ENCODE measurements around the gene NFE2L2. TPM values are rescaled to one million over a fixed set of nuclear protein-coding genes. Genes with fewer than 3 reads are reported as not detected.

The NFE2L2 gene
- total and polyA plus RNA-seq, 9 of the 15 experiments (the other 6 are each of a cell fraction or from before 2014, with no cell fraction given): 29.3 to 120 (median 59.3) TPM

- TF ChIP-seq ZBTB9 (CRISPR knock-in tag; IDR thresholded peaks at IDR 0.05) (0 out of 2 replicates have a peak, but pooled peaks have one; percentile 16), CBFB (CRISPR knock-in tag; IDR thresholded peaks at IDR 0.05) (no peak)
These were observed 14.1 kb downstream of the NFE2L2 start (continued) for GRCh38 chr2:177250461-177250860.

- in situ Hi-C loops (cut with MboI): no loop called here
- Histone ChIP-seq H3K4me1 (replicated peaks in 1 of 2; ENCODE audit: control insufficient read depth in 2 of 2, insufficient read depth in 2 of 2, low read length in 2 of 2) (peaks cover 23 to 66% of the 10 kb centered on the region in 2 experiments), H4K20me1 (replicated peaks; ENCODE audit: control insufficient read depth, insufficient read depth, low read length) (peaks cover 39% of the 10 kb centered on the region)
These were observed 15.5 kb downstream of the NFE2L2 start for GRCh38 chr2:177249038-177249437.

More at GRCh38 chr2:177249038-177249437, 15.5 kb downstream of the NFE2L2 start:
- no peak overlapping the region for H3K4me2 ChIP-seq (ENCODE audit: insufficient read depth, low read length)
- TF ChIP-seq ZNF23 (CRISPR knock-in tag; IDR thresholded peaks at IDR 0.05): no peak
- 0 out of 2 replicates have a peak, but pooled peaks have one; percentile 19 for TF ChIP-seq POLR2G (IDR thresholded peaks at IDR 0.05; ENCODE audit: low read depth, low read length)
- H3K36me3 ChIP-seq (ENCODE audit: control insufficient read depth, insufficient read depth, low read length): peaks cover 51% of the 10 kb centered on the region; the same call in 2 of the 3 replicates
- H3K9me1 ChIP-seq (ENCODE audit: control insufficient read depth, insufficient read depth, low read length): peaks cover 13% of the 10 kb centered on the region
- CTCF ChIA-PET (ENCODE audit: low intra/inter-chr PET ratio): no interaction called here
- POLR2A ChIA-PET: interaction anchor here (0.6 to 10.9 kb wide), 5 partner anchors 10 to 50 kb away, joined by 3 to 199 read pairs (median 3); partner anchors contain the start of gene NFE2L2
- H3K4me3 ChIP-seq: no peak overlapping the region
- WGBS (ENCODE audit: insufficient coverage, low coverage, missing lambda C conversion rate): 92% methylated on average over 6 of the region's 7 CpGs
- H3K9ac ChIP-seq (ENCODE audit: insufficient read depth in 1 of 2, low read depth in 2 of 2, low read length in 2 of 2): 0 out of 4 replicates have a peak overlapping the region, but pooled peaks of 1 of the 2 experiments have one; percentile 47
- FAIRE-seq: no peak
- H3K9me3 ChIP-seq (replicated peaks; ENCODE audit: control insufficient read depth, insufficient read depth, low read depth, low read length): no peaks in the 10 kb centered on the region
- peaks cover 98% of the 10 kb centered on the region for H3K79me2 ChIP-seq (ENCODE audit: control insufficient read depth, insufficient read depth, low read length)
- no peak overlapping the region for H2AFZ ChIP-seq (ENCODE audit: low read depth, low read length)
- no peak for ATAC-seq
- DNase-seq (ENCODE audit: extremely low read depth in 1 of 4, low spot score in 3 of 4): no peak
- intact Hi-C loops (cut with micrococcal nuclease): no loop called here
- H3K27ac ChIP-seq (ENCODE audit: extremely low read depth, low read depth, low read length): no peak overlapping the region
- no TSS peak for BruUV-seq (replicated peaks)
- H3K27me3 ChIP-seq (ENCODE audit: control insufficient read depth in 2 of 2, insufficient read depth in 2 of 2, low read length in 2 of 2): no peaks in the 10 kb centered on the region

Measured in K562 (cell line).